Measurements from ENCODE around the gene PKN2. TPM values are rescaled to one million over a fixed set of nuclear protein-coding genes. Genes with fewer than 3 reads are reported as not detected.

PKN2 gene
- total RNA-seq, 1 experiment from 2014 or later, result 32.5 TPM

- Histone ChIP-seq H3K79me2 (ENCODE audit: insufficient read depth, low read length) (peaks cover 4% of the 10 kb centered on the region; the same call in 1 of the 2 replicates), H3K18ac (ENCODE audit: insufficient read length, low read depth, low read length) (no peak overlapping the region), H3K56ac (ENCODE audit: insufficient read length, low read depth, low read length) (no peak overlapping the region), H3K27ac (ENCODE audit: insufficient read length, low read depth, low read length) (no peak overlapping the region), H3K9ac (ENCODE audit: extremely low read depth, insufficient read length, low read length) (no peak overlapping the region), H3K79me1 (ENCODE audit: insufficient read depth, low read depth, low read length, poor library complexity, severe bottlenecking) (peaks cover 2% of the 10 kb centered on the region), H2BK5ac (ENCODE audit: insufficient read length, low read length) (no peak overlapping the region), H2BK20ac (ENCODE audit: low read depth, low read length, poor library complexity, severe bottlenecking) (no peak overlapping the region), H4K5ac (ENCODE audit: insufficient read length, low read depth, low read length) (no peak overlapping the region), H2BK15ac (ENCODE audit: low read depth, low read length) (no peak overlapping the region), H3K4me1 (ENCODE audit: insufficient read depth, low read length) (no peaks in the 10 kb centered on the region), H3K4ac (ENCODE audit: low read depth, low read length) (no peak overlapping the region), H3K14ac (ENCODE audit: insufficient read depth, low read length) (no peak overlapping the region), H2BK120ac (ENCODE audit: low read depth, low read length, poor library complexity, severe bottlenecking) (no peak overlapping the region), H2BK12ac (ENCODE audit: insufficient read length, low read depth, low read length) (no peak overlapping the region), H3K4me2 (ENCODE audit: insufficient read depth, insufficient read length, low read length) (no peak overlapping the region), H3K27me3 (ENCODE audit: insufficient read depth, low read length) (no peaks in the 10 kb centered on the region), H4K91ac (ENCODE audit: insufficient read length, low read depth, low read length) (no peak overlapping the region), H2AK5ac (ENCODE audit: insufficient read length, low read length) (no peak overlapping the region), H3T11ph (ENCODE audit: low read length) (no peak overlapping the region), H3K23ac (ENCODE audit: insufficient read length, low read depth, low read length) (no peak overlapping the region), H3K23me2 (ENCODE audit: insufficient read length, low read depth, low read length, poor library complexity, severe bottlenecking) (no peaks in the 10 kb centered on the region), H4K8ac (replicated peaks; ENCODE audit: insufficient read length, low read depth, low read length) (no peak overlapping the region), H4K20me1 (ENCODE audit: control insufficient read depth, insufficient read depth, insufficient read length) (no peaks in the 10 kb centered on the region), H2AFZ (ENCODE audit: low read length) (no peak overlapping the region), H3K9me3 (ENCODE audit: control insufficient read depth, low read depth, low read length) (no peaks in the 10 kb centered on the region)
- peaks cover 3 to 14% (median 5%) of the 10 kb centered on the region in 3 experiments; a peak in 6 of 7 replicates for H3K36me3 Mint-ChIP-seq (ENCODE audit: insufficient read depth in 1 of 3, low read depth in 3 of 3)
- DNase-seq, result no peak
- peaks cover 21 to 22% of the 10 kb centered on the region in 2 experiments for H3K4me1 Mint-ChIP-seq
- H3K9me3 Mint-ChIP-seq, result no peaks in the 10 kb centered on the region
- H3K4me3 Mint-ChIP-seq, result no peak overlapping the region
- TF ChIP-seq, protein P1, sequence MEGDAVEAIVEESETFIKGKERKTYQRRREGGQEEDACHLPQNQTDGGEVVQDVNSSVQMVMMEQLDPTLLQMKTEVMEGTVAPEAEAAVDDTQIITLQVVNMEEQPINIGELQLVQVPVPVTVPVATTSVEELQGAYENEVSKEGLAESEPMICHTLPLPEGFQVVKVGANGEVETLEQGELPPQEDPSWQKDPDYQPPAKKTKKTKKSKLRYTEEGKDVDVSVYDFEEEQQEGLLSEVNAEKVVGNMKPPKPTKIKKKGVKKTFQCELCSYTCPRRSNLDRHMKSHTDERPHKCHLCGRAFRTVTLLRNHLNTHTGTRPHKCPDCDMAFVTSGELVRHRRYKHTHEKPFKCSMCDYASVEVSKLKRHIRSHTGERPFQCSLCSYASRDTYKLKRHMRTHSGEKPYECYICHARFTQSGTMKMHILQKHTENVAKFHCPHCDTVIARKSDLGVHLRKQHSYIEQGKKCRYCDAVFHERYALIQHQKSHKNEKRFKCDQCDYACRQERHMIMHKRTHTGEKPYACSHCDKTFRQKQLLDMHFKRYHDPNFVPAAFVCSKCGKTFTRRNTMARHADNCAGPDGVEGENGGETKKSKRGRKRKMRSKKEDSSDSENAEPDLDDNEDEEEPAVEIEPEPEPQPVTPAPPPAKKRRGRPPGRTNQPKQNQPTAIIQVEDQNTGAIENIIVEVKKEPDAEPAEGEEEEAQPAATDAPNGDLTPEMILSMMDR (conservative IDR thresholded peaks at IDR 0.05), result no peak
- no peak overlapping the region; a peak in 1 of 7 replicates for H3K27ac Mint-ChIP-seq
- H3K27me3 Mint-ChIP-seq (ENCODE audit: low read depth), result no peaks in the 10 kb centered on the region
- WGBS (ENCODE audit: extremely low coverage, insufficient read length, low lambda C conversion rate), result no CpG with 5 or more reads among the region's 2 CpGs
Measured at GRCh38 chr1:88698764-88699163, 14.7 kb downstream of the PKN2 start.
